ENCODE measurements around the gene SLC9A1.
A peak's percentile ranks its signal among the peaks of the same experiment; 100 is the strongest.

Gene SLC9A1

DNA sequence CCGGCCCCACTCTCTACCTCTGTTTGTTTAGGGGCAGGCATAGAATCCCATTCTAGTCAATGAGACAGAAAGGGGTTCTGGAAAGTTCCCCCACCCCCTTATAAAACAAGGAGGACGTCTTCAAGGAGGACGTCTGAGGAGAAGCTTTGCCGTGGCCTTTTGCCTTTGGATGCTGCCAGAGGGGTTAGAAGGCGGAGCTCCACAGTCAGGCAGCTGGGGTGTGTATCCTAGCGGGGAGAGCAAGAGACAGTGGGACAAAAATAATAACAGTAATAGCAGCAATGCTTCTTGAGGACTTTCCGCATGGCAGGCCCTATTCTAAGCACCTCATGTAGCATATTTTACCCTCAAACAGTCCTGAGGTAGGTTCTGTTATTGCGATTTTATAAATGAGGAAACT, 94.0 kb downstream of the SLC9A1 start:
- no peak for DNase-seq

DNA sequence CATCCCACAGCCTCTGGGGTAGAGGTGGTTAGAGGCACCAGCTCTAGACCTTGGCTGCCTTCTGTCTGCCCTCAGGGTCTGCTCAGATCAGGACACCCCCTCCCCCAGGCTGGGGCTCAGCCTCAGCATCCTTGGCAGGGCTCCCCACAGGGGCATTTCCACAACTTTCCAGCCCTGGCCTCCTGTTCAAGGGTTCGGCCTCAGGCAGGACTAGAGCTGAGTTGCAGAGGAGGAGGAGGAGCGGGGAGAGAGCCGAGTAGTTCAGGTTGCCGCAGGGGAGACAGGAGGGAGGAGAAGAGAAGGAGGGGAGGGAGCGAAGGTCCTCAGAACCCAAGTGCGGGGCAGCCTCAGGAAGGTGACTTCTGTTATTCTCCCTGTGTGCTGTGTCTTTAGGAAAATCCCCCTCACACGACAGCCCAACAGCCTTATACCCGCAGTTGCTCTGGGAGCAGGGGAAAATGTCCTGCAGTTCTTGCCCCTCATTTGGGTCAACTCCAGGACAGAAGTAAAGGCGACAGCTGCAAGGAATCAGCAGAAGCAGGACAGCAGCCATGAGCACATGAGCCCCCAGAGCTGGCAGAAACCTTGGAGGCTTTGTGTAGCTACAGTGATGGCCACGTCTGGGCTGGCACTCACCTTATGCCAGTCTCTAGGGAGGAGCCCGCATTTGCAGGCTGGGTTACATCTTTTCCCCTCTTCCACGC, 95.8 kb downstream of the SLC9A1 start:
- DNase-seq: no peak

DNA sequence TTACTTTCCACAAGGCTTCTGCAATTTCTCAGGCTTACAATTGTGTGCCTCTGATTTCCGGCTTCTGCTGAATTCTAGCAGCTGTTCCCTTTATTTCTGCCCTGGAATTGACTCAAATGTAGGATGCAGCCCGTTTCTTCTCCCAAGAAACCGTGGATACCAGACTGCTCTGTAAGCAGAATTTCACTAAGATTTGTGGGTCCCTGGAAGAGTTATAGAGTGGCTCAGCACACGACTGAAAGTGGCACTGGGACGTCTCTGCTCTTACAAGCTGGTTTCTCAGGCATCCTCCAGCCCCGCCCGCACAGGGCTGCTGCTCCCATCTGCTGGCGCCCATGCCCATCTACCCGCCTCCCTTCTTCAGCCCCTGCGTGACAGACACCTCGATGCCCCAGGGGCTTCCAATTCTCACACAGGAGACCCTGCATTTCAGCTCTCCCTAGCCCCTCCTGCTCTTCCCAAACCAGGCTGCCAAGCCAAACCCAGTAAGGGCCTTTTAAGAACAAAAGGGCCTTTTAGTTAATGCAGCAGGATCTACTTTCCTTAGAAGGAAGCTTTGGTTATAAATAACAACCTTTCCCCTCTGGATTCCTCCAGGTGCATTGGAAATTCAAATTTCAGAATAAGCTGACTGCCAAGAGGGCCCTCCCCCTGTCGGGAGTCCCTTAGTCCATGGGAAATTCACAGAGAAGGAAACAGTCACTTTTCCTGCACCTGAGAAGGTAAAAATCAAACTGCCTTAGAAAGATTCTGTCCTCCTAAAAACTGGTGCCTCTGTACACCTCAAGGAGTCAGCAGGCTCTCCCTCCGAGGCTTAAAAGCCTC, 96.9 kb downstream of the SLC9A1 start:
- no peak for DNase-seq

DNA sequence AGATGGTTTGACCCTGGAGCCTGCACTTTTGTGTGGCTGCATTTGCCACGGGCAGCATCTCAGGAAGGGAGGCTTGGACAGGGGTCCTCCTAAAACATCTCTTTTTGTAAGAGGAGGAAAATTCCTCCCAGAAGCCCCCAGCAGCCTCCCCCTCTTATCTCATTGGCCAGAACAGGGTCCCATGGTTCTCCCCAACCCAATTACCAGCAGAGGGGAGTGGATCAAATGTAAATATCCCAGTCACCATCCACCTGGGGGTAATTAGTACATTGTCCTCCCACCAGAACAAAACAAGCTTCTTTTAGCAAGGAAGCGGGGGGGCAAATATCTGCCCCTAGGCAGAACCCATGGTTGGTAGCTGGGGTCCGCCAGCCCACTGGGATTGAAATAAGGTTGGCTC, 97.5 kb downstream of the SLC9A1 start:
- DNase-seq: no peak

DNA sequence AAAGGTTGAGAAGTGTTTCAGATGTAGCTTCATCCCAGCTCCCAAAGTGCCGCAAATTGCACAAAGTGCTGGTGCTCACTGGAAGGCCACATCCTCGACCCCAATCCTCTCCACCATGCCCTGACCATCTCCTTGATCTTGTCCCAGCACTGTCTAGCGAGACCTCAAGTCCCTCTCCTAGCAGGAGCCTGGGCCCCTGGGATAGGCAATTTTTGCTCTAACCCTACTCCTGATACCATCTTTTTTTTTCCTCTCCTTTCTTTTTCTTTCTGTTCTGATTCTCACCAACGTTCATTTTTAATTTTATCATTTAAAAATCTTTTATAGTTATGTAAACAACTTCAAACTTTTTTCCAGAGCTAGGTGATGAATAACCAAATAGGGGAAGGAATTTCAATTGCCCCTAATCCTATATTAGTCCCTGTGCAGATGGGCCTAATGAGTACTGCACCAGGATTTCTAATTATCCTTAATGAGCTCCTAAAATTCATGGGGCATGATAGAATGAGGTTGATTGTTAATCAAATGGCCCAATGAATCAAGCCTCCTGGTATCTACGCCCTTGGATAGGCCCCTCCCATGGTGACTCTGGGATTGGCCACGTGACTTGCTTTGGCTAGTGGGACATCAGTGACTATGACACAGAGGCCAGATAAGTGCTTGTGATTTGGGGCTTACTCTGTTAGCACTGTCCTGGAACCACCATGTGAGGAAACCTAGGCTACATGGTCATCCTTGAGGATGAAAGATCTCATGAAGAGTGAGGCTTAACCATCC, 100.8 kb downstream of the SLC9A1 start:
- no peak for DNase-seq

DNA sequence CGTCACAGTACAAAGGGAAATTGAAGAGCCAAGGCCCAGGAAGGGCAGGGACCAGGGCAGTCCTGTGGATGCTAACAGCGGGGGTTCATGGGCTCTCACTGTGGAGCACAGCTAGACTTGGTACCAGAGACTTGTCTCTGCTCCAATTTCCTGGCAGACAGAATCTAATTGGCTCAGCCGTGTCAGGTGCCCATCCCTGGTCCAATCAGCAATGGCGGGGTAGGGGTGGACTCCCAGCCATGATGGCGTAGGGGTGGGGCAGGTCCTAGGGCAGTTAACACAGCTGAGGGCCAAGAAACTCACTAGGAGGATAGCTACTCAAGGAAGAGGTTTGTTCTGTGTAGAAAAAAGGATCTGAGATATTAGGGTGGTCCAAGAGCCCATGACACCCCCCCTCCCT, 102.4 kb downstream of the SLC9A1 start:
- no peak for DNase-seq

DNA sequence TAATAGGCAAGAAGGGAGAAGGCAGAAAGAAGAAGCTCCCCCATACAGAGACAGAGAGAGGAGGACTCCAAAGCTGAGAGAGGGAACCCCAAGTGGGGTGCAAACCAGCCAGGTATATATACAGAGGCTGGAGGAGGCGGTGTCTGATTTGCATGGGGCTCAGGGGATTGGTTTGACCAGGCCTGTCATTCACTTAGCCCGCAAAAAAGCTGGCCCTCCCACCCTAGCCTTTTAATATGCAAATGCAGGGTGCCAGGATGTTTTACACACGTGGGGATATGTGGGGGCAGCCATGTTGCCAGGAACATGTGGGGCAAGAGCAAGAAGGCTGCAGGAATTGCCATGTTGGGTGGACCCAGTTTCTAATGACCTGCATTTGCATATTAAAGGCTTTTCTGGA, 105.3 kb downstream of the SLC9A1 start:
- peak; percentile 7 for DNase-seq

DNA sequence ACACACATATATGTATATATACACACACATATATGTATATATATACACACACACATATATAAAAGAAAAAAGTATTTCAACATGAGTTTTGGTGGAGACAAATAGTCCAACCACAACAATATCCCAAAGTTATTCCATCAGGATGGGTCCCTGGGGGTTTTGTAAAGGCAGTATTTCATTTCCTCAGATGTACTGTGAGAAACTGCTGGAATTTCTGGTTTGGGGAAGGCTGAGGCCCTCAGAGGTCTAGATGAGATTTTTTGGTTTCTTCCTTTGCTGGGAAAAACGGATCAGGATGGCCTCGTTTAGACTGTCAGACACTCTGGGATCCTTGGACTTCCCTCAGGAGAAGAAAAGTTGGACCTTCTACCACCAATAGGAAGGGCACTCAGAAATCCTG, 105.8 kb downstream of the SLC9A1 start:
- no peak for DNase-seq

Data from stimulated activated CD4-positive, alpha-beta T cell treated with anti-CD3 and anti-CD28 coated beads, Interleukin-15, amount 100 ng/mL, for 24 hours (primary cell).